HG03066 (cell line): ENCODE data around the gene WASF3.

ENCODE experiments used
- ATAC-seq: cut with Tn5 transposase; IDR thresholded peaks from one replicate; pipeline ENCODE4 v1.9.1; 2021; ENCODE audit warnings: low read depth; ENCODE audit not compliant: unreplicated experiment

Gene WASF3

GRCh38 chr13:26585136-26585535 lies 27.7 kb downstream of the WASF3 start:
- ATAC-seq: no peak

DNA sequence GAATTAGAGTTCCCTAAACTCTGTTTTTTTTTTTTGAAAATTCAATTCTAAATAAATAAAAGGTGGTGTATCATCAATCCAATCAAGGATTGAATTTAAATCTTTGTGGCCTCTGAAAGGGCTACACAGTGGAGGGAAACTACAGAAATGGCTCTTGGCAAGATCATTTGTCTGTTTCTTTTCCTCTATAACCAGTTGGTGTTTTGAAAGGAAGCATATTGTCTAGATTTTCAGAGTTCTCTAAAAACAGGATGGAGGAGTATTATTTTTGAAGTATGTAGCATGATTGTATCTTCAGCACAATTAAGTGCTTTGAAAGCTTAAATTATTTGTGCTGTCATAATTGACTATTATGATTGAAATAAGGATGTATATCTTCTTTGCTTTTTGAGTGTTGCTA lies 29.8 kb downstream of the WASF3 start:
- no peak for ATAC-seq

GRCh38 chr13:26589226-26589625 lies 31.7 kb downstream of the WASF3 start:
- ATAC-seq: no peak

DNA sequence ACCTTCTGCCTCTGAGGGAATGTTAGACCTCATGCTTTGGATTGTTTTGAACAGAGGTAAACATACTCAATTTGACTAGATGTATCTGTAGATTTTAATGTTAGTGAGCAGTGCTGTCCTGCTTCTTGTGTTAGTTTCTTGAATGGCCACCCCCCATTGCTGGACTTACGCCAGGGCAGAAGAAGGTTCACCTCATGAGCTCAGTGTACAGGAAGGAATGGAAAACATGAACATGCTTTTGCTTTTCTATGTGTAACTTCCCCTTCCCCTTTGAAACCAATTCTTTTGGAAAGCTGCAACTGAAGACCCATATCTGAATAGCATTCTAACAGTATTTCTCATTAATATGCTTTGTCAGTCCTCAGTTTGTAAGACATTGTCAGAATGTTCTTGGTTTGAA lies 32.3 kb downstream of the WASF3 start:
- ATAC-seq: no peak

DNA sequence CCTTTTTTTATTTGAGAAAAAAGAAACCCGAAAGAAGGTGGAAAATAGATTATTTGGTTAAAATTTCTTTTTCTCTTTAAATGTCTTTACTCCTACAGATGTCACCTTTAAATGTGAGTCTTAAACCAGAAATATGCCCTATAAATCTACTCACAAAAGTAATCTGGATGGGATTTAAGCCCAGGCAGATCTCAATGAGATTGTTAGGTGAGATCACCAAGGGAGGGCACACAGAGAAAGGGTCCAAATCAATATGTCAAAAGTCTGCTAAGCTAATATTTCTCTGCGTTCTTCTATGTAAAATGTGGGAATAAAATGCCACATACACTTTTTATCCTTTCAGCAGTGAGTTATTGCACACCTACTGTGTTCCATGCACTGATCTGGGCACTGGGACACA lies 32.9 kb downstream of the WASF3 start:
- no peak for ATAC-seq

- no peak for ATAC-seq
Observed at GRCh38 chr13:26590951-26591350, 33.5 kb downstream of the WASF3 start.

- no peak for ATAC-seq
Observed at GRCh38 chr13:26591672-26592071, 34.2 kb downstream of the WASF3 start.

- no peak for ATAC-seq
Observed at GRCh38 chr13:26593661-26594060, 36.2 kb downstream of the WASF3 start.

GRCh38 chr13:26594363-26594762 lies 36.9 kb downstream of the WASF3 start:
- ATAC-seq: no peak

- ATAC-seq: no peak
Observed at GRCh38 chr13:26596458-26596857, 39.0 kb downstream of the WASF3 start.

GRCh38 chr13:26599403-26599802 lies 41.9 kb downstream of the WASF3 start:
- ATAC-seq: no peak

DNA sequence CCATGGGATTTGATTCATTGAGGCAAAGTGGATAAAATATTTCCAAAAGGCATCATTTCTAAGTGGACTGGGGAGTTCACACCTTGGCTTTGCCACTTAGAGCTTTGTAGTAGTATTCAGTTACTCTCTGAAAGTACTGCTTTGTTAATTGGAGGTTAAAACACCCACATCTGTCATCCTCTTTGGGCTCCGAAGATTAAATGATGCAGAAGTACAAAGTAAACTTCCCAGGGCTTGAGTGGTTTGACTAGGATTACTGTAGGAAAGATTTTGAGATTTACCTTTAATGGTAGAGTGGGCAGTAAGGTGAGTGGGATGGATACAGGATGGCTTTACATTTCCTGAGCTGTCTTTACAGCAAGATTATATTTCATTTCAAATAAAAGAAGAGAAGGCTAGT lies 42.4 kb downstream of the WASF3 start:
- no peak for ATAC-seq

- no peak for ATAC-seq
Observed at GRCh38 chr13:26600343-26600742, 42.9 kb downstream of the WASF3 start.

DNA sequence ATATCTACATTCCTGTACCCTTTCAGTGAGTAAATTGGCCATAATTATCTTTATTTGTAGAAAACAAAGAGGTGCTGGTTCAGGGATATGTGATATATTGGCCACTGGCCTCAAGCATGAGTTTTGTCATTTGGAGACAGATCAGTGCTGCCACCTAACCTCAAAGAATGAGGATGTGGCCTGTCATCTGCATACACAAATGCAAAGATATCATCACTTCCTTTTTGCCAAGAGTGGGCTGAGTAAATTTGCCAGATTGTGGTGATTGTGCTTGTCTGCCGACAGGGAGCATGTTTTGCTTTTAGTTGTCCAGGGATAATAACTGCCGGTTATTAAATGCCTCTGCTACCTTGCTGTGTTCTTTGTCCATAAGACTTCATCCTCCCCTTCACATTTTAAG lies 44.2 kb downstream of the WASF3 start:
- no peak for ATAC-seq

DNA sequence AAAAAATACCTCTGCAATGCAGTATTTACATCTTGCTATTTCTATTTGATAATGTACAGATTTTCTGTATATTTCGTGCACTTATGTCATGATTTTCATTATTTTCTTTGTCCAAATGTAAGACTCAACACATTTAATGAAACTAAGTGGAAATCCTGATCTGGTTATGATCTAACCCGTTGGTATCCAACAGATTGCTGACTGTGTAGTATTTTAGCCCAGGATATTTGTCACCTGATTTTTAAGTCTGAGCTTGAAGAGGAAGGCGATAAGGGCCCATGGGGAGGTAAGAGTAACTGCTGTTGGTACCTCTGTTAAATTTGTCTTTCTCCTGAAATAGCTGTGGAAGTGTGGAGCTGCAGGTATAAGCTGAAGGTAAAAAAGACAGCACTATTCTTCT lies 45.3 kb downstream of the WASF3 start:
- ATAC-seq: no peak

- no peak for ATAC-seq
Observed at GRCh38 chr13:26604784-26605545, 47.5 kb downstream of the WASF3 start.

GRCh38 chr13:26605845-26606244 lies 48.4 kb downstream of the WASF3 start:
- no peak for ATAC-seq

DNA sequence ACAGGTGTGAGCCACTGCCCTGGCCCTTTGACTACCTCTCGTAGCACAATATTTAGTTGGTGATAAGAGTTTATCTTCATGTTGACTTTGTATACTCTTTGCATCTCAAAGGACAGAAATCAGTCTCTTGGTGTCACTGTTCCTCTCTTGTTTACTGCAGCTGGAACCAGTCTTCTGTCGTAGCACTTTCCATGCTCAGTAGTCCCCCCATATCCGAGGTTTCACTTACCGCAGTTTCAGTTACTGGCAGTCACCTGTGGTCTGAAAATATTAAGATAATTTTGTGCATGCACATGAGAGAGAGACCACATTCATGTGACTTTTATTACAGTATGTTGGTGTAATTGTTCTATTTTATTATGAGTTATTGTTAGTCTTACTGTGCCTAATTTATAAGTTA lies 49.1 kb downstream of the WASF3 start:
- no peak for ATAC-seq

- no peak for ATAC-seq
Observed at GRCh38 chr13:26614721-26615120, 57.2 kb downstream of the WASF3 start.

GRCh38 chr13:26616126-26616525 lies 58.6 kb downstream of the WASF3 start:
- ATAC-seq: no peak

- ATAC-seq: no peak
Observed at GRCh38 chr13:26618726-26619125, 61.2 kb downstream of the WASF3 start.

DNA sequence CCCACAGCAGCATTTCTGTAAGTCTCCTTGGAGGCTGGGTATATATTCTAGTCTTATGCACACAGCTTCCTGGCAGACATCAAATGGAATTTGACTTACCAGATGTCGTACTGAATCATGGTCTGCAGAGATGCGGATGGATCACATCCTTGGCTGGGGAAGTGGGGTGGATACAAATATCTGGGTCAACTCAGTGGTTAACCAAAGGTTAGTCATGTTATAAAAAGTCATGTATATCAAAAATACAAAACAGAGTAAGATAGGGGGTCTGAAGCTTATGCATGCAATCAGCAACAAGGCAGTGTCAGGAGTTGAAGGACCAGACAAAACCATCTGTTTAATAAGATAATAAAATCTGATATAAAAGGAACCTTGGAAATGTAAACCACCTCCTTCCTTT lies 61.9 kb downstream of the WASF3 start:
- ATAC-seq: no peak
